NCI-H1048 (cell line): Measurements from ENCODE around the gene CNNM2.
"Not testable (repeated sequence)": the region's sequence is repeated elsewhere in the genome, so short reads cannot be mapped to it uniquely, and the experiment has no call there.

Experiments used
- DNase-seq: peaks from one replicate; lab custom pipeline; 2025; lab: John Stamatoyannopoulos, UW

CNNM2 gene

DNA sequence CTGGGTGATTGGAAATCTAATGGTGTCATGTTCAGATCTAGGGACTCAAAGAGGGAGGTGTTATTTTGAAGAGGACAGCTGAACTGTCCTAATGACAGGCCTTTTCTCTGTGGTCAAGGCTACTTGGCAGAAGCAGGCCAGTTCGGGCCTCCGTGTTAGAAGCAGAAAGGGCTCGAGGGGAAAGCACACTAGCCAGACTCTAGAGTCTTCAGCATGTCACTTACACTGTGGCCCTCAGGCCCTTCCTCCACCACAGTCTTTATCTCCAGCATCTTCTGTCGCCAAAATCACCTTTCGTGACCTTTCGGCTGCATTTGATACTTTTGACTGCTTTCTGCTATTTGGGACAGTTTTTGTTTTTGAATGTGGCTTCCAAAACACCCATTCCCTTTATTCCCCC lies 123.3 kb downstream of the CNNM2 start:
- no peak for DNase-seq

DNA sequence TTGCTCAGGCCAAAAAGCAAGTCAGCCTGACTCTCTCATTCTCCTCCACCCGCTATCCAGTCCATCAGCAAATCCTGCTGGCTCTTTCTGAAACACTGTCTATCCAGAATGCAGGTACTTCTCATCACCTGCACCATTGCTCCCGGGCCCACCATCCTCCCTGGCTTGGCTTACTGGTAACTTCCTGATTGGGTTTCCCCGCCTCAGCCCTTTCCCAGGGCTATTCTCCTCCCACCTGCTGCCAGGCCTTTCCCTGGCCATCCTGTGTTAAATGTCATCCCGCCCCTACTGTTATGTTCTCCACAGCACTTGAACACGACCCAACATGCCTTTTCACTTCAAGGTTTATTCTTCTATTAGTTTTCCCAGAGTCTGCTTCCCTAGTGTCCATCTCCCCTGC lies 124.0 kb downstream of the CNNM2 start:
- DNase-seq, result no peak

DNA sequence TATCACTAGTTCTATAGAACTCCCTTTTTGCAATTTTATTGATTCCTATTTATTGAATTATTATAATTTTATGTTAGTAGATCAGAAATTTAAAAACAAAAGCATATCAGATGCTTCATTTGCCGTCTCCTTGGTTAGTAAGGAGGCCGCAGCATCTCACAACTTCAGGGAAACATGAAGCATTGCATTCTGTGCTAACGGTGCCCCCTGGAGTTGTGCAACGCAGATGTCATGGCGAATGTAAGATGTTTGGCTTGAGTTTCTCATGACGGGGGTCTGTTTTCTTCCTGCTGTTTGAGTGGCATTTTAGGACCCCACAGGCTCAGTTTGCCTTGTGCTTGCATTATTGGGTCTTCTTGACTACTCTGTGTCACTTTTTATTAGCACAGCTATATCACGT lies 124.8 kb downstream of the CNNM2 start:
- DNase-seq, result no peak

DNA sequence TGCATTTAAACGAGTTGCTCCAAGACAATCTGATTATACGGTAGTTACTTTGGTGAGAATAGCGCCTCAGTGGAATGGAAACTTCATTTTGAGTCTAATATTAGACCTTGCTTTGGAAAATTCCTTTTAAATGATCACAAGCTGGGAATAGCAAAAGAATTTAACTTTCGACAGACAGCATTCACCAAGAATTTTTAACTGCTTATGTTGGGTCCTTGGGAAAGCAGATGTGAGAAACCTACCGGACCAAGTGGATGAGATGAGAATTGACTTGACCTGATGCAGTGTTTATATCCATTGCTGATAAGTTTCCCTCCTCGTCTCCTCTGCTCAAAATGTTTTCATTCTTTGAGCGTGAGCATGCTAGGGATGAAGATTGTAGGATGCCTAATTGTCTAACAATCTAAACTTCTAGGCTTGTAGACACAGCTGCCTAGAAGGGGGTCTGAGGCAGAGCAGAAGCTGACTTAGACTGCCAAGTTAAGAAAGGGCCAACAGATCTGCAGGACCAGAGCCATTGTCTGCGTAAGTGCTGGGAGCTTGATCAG lies 126.9 kb downstream of the CNNM2 start:
- DNase-seq, result no peak

DNA sequence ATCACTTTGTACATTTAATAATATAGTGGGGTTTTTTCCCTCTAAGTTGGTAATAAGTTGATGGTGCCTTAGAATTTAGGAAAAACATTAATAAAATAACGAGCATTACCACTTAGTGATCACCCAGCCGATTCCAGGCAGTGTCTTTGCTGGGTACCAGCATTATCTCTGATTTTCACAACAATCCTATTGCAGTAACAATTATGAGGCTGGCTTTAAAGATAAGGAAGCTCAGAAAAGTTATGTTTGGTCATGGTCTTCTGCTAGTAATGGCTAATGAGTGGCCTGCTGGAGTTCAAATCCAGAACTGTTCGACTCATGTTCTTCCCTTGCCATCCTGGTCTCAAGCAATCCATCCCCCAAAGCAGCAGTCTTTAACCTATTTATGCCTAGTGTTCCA lies 127.9 kb downstream of the CNNM2 start:
- no peak for DNase-seq

DNA sequence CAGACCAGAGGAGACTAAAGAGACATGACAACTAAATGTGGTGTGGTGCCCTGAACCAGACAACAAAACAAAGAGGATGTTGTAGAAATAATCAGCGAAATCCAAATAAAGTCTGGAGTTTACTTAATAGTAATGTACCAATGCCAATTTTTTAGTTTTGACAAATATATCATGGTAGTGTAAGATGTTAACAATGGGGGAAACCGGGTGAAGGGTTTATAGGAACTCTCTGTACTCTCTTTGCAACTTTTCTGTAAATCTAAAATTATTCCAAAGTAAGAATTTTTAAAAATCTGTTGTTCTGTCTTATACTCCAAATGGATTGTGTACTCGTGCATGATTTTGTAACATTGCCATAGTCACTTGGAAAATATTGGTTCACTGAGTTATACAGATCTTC lies 129.3 kb downstream of the CNNM2 start:
- no peak for DNase-seq

DNA sequence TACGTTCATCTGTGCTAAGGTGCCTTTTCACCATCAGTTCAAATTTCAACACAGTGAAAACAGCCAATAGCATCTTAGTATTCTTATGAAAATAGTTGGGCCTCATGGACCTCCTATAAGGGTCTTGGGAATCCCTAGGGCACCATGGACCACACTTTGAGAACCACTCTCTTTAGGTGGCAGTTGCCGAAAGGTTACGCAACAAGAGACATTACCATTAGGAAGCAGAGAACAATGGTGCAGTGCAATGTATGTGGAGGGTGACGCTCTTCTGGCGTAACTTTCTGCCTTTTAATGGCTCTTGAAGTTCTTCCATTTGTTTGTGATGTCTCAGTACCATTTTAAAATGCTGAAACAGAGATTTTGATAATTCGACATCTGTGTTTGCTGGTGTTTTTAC lies 131.1 kb downstream of the CNNM2 start:
- DNase-seq, result no peak

DNA sequence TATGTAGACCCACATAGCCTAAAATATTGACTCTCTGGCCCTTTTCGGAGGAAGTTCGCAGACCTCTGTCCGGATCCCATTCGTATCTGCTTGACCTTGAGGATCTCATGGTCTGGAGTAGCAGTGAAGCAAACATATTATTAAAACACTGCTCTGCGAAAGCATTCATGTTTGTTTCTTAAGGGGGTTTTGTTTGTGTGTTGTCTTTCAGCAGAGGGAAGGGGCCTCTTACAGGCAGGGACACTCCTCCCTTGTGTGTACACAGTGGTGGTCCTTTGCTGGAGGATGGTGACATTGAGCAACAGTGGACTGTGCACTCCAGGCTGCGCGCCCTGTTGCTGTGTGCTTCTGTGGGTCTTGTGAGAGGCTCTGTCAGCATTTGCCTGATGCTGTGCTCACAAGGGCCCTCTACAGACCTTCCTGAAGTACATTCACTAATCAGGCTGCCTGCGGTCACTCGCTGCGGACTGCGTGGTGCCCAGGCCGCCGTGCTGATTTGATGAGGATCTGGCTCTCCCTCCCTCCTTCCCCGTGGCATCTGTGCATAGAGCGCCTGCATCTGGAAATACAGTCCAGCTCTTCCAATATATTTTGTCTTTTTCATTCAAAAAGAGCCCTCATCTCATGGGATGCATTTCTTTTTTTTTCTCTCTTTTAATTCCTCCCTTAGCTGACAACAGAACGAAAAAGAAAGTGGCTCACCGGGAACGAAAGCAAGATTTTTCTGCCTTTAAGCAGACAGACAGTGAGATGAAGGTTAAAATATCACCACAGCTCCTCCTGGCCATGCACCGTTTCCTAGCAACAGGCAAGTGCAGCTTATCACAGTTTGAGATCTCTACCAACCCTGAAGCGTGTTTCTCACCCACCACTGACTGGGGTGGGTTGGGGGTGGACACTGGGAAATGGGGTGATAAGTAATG lies 135.8 kb downstream of the CNNM2 start:
- no peak for DNase-seq

DNA sequence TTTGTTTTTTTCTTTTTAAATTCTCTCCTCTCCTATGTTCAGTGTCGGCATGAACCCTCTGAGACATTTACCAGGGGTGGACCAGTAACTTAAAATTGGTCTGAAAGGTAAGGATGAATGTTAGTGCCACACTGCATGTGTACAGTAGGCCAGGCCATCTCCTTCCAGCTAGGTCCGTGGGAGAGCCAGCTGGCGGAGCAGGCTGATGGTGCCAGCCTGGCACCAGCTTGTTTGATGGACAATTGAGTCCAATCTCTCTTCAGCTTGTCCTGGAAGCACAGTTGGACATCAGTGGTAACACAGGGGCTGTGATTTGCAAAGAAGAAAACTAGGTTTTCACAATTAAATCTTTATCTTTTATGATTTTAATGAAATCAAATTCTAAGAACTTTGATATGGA lies 136.5 kb downstream of the CNNM2 start:
- no peak for DNase-seq

DNA sequence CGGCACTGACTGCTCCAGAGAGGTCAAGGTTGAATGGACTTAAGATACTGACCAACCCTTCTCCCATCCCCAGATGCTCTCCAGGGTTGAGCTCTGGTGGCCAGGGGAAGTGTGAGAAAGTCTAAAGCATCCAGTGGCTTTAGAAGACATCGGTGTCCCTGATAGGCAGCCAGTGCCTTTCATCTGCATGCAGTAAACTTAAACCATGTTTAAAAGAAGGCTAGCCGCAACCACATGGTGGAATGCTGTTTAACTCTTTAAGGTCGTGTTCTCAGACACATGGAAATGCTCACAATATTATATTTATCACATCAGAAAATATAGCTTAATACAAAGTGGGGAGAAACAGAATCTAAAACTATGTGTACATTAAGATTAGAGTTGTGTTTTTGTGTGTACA lies 137.0 kb downstream of the CNNM2 start:
- DNase-seq, result no peak

DNA sequence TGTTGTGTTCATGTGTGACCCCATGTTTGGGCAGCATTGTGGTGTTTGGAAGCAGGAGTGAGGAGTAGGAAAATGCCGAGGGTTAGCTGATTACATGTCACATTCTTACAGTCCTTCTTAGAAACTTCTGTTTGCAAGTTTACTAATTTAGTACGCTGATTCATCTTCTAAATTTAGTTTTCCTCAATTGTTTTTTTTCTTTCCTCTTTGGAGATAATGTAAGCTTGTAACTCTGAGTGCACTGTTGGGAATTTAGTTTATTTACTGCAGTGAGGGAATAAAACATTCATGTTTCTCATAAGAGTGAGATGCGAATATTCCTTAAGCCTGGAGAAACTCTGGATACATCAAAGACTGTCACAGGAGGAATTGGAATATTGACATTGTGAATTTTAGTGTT lies 139.9 kb downstream of the CNNM2 start:
- DNase-seq, result no peak

DNA sequence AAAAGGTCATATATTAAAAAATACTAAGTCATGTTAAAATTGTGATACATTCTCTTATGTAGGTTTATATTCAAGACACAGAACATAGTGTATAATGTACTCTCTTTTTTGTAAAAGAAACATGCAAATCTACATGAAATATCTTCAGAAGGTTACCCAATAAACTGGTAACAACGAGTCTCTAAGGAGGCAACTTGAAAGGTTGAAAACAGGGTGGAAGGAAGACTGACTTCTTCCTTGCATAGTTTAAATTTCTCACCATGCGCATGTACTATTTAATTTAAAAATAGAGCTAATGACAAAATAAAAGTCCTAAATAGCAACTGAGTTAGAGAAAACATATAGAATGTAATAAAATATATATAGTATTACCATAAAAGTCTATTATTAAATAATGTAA lies 142.5 kb downstream of the CNNM2 start:
- DNase-seq, result no peak

DNA sequence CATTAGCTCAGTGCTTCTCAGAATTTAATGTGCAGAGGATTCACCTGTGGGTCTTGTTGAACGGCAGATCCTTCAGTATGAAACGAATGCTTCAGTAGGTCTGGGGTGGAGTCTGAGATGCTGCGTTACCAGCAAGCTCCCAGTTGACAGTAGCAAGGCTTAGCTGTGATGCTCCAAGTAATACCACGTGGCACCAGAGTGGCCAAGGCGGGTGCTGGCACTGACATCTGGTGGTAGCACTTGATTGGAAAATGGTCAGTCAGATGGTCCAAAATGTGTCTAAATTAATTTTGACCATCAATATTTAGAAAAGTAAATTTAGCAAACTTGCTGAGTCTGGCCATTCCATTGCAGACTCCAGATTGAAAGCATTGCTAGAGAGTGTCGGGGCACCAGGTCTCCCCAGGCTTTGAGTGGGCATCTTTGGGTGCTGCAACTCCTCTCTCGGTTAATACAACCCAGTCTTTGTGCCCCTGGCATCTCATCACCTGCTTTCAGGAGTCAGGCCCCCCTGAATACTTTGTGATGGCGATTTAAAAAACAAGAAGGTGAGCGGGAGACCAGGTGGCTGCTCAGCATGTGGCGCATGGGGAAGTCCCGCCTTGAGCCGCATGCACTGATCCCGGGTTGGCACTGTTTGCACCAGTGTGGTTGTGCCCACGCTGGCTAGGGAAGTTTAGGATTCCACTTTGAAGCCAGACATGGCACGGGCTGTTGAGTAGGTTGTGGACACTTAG lies 144.9 kb downstream of the CNNM2 start:
- no peak for DNase-seq

DNA sequence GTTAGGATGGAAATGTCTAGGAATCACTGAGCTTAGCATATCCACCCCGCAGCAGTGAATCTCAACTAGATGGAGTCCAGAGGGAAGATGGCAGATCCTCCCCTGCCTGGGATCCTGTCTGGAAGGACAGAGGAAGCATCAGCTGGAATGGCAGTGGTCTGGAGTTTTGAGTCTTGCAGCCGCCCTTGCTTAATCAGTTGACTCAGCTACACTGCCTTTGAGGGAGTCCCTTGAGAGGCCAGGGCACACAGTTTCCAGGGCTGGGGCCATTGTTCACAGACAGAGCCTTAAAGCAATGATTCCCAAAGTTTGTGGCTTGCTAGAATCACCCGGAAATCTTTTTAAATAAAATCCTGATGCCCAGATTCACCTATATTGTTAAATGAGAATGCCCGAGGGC lies 146.9 kb downstream of the CNNM2 start:
- no peak for DNase-seq

DNA sequence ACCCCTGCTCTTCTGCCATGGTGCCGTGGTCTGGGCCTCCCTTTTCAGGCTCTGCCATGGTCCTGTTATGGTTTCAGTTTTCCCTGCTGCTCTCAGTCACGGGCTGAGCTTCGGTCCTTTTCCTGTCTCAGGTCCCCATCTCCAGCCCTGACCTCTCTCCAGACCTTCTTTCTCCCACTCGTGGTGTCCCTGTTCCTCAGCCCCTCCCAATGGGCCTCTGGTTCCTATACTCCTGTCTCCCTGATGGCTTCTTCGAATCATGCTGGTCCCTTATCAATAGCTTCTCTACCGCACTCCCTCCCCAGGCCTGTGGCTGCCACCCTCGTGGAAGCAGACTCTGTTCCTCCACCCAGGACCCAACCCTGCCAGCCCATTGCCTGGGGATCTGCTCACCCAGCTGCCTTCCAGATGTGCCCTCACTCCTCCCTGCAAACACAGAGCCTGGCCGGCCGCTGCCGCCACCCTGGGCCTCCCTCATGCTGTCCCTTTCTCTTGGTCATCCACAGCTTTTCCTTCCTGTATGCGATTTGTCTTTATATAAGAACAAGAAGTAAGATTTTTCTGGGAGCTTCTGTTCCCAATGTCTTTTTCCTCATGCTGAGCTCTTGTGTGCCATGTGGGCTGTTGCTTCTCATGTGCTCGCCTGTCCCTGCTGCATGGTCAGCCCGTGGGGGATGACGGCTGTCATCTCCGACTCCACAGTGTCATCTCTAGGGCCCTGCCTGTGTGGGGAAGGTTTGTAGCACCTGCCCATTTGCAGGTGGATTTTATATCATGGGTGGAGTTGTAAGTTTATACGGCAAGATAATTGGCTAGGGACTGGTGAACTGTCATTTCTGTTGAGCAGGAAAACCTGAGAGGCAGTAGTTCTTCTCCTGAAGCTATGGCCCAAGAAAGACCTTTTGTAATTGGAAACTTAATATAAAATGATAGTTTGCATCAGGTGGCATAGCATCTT lies 148.3 kb downstream of the CNNM2 start:
- DNase-seq, result no peak

DNA sequence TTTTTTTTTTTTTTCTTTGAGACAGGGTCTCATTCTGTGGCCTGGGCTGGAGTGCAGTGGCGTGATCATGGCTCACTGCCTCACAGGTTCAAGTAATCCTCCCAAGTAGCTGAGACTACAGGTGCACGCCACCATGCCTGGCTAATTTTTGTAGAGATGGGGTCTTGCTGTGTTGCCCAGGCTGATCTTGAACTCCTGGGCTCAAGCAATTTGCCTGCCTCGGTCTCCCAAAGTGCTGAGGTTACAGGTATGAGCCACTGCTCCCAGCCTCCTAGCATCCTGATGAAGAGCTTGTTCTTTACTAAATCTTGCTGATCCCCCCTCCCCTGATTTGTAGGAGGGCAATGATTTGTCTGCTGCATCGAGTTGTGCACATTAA lies 149.0 kb downstream of the CNNM2 start:
- DNase-seq, result not testable (repeated sequence)

DNA sequence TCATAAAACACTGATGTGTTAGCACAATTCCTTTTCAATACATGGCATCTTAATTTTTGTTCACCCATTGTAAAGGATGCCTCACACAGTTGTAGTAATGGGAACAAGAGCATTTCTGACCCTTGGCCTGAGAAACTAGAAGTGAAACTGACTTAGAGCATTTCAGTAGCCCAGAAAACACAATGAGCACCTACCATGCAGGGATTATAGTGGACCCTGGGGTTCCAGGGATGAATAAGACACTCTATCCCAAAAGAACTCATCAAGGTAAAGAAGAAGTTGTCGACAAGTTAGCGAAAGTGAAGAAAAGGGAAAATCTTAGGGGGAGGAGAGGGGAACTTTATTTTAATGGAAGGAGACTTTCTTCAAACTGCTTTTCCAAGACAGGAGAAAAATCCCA lies 149.4 kb downstream of the CNNM2 start:
- no peak for DNase-seq

DNA sequence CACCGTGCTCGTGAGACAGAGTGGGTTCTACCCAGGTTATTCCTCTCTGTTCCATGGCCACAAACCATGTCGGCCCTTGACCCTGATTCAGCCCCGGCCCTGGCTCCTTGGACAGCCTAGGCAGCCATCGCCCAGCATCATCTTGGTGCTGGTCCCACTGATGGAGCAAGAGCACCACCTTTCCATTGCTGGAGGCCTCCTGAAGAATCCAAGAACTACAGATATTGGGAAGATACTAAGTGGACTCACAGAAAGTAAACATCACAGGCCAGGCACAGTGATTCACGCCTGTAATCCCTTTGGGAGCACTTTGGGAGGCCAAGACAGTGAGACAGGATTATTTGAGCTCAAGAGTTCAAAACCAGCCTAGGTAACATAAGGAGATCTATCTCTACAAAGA lies 149.9 kb downstream of the CNNM2 start:
- DNase-seq, result no peak

DNA sequence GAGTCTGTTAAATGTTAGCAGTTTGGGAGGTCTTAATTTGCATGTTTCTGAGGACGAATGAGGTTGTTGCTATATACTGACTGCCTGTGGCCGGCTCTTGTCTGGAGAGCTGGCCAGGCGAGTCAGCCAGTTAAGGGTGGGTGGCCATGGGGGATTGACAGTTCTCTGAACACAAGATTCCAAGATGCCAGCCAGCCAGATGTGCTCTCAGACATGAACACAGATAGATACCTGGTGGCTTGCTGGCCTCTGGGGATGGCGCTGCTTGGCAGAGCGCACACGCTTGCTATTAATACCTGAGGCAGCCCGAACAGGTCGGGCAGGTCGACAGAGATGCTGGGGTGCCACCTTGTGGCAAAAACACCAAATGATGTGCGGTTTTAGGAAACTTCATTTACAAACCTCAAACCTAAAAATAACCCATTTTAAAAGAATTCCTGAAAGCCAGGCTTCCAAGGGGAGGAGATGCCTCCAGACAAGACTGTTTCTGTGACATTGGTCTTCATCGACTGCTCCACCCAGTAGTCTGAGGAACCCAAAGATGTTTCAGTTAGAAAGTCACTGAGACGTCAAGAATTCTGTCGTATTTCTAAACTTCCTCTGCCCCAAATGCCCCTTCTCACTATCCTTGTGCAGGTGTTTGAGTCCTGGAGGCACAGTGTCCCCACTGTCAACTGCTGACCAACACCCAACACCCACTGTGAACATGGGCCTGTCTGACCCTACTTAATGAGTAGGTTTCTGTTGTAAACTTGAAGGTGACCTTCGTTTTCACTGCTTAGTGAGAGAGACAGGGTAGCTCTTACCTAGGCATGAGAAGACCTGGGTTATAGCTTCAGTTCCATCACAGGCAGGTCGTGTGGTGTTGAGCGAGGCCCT lies 151.6 kb downstream of the CNNM2 start:
- peak; percentile 61 for DNase-seq

DNA sequence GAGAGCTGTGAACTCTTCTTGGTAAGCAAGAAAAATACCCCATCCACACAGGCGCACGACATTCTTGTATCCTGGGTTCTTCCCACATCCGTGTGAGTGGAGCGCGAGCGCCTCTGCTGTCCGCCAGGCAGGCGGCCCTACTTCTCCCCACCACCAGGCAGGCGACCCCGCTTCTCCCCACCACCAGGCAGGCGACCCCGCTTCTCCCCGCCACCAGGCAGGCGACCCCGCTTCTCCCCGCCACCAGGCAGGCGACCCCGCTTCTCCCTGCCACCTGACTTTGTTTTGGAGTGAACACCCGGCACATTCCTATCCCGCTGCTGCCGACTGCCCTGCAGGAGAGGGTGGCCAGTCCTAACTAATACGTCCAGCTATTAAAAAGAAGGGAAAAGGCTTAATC lies 154.2 kb downstream of the CNNM2 start:
- DNase-seq, result no peak

DNA sequence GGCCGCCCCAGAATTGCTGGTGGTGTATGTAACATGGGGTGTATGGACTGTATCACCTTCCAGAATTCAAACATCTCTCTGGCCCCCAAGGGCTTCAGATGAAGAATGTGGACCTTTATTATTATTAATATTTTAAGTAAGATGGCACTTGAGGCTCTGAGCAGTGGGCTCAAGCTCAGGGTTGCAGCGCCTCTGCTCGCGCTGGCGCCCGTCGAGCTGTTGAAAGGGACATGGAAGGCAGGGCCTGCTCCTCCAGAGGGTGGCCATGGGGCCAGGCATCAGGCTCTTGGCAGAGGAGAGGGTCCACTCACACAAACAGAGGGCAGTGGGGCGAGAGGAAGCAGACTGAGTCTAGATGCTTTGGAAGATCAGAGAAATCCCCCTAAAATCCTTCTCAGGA lies 154.8 kb downstream of the CNNM2 start:
- DNase-seq, result no peak
